Measurements from ENCODE around the gene UBE2E2.

DNA sequence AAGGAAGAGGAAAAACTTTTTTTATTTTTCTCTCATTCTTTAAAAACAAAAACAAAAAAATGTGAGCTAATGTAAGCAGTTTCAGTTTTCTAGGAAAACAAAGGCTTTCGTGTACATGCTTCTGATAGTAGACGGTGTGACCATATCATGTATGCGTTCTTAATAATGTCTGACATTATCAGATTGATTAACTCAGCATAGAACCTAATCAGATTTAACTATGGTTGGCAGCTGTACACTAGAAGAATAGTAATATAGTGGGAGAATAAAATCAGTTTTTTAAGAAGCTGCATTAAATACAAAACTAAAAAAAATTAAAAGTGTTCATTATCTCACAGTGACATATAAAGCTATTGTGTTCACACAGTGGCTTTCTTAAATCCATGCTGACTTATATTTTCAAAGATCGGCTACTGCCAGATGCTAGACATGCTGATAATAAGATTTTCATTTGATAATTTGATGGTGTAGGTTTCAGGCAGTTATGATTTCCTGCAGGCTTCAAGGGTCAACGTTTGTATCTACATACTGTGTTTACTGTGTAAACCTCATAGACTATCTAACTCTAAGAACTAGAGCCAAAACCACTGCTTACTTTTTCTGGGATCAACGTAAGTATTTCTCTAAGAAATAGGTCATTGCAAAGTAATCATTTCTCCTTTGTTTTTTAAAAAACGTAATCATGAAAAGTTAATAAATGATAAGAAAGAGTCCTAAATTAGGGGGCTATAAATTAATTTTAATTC lies 74.0 kb downstream of the UBE2E2 start:
- TF ChIP-seq, protein P1, sequence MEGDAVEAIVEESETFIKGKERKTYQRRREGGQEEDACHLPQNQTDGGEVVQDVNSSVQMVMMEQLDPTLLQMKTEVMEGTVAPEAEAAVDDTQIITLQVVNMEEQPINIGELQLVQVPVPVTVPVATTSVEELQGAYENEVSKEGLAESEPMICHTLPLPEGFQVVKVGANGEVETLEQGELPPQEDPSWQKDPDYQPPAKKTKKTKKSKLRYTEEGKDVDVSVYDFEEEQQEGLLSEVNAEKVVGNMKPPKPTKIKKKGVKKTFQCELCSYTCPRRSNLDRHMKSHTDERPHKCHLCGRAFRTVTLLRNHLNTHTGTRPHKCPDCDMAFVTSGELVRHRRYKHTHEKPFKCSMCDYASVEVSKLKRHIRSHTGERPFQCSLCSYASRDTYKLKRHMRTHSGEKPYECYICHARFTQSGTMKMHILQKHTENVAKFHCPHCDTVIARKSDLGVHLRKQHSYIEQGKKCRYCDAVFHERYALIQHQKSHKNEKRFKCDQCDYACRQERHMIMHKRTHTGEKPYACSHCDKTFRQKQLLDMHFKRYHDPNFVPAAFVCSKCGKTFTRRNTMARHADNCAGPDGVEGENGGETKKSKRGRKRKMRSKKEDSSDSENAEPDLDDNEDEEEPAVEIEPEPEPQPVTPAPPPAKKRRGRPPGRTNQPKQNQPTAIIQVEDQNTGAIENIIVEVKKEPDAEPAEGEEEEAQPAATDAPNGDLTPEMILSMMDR (optimal IDR thresholded peaks at IDR 0.05 in 1 of 3, IDR thresholded peaks at IDR 0.05 in 1 of 3, conservative IDR thresholded peaks at IDR 0.05 in 1 of 3; ENCODE audit: extremely low read depth in 1 of 3, insufficient read depth in 2 of 3, low read length in 3 of 3) = no peak
- no peak for TF ChIP-seq EZH2 (IDR thresholded peaks at IDR 0.05; ENCODE audit: low read length)

Measured in keratinocyte (primary cell).